ENCODE results near the gene JAGN1. TPM values are rescaled to one million over a fixed set of nuclear protein-coding genes. Genes with fewer than 3 reads are reported as not detected.

The JAGN1 gene
- total RNA-seq, 1 donor from 2014 or later: 30.9 TPM

DNA sequence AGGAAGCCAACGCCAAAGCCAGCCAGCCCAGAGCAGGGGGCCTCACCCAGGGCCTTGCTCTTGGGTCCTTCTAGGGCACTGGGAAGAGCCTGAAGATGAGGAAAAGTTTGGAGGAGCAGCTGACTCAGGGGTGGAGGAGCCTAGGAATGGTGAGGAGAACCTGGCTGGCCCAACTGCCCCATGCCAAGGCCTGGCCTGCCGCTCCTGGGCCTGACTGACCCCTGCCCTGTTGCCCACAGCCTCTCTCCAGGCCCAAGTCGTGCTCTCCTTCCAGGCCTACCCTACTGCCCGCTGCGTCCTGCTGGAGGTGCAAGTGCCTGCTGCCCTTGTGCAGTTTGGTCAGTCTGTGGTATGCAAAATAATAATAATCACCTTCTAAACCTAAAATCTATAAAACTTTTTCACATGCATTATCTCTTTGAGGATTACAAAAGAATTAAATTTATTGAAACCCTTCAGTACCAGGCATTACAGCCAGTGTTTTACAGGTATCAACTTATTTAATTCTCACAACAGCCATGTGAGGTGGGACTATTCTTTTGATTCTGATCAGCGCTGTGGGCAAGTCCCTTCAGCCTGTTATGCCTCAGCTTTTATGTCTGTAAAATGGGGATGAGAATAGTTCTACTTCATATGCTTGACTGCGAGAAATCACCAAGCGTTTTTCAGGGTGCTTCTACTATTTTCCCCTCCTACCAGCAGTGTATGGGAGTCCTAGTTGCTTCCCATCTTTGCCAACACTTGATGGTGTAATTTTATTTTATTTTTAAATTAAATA, 28.0 kb downstream of the JAGN1 start:
- Mint-ChIP-seq H3K27ac (no peak overlapping the region), H3K4me3 (no peak overlapping the region), H3K4me1 (peaks cover 17% of the 10 kb centered on the region), H3K9me3 (no peaks in the 10 kb centered on the region), H3K36me3 (ENCODE audit: low read depth) (no peaks in the 10 kb centered on the region), H3K27me3 (peaks cover 7% of the 10 kb centered on the region)
- no peak for ATAC-seq (ENCODE audit: low read depth)
- ChIA-PET CTCF (no interaction called here), POLR2A (interaction anchor here (1.0 kb wide), 1 partner anchor 15 kb away, joined by 3 read pairs; the partner anchor contains the start of gene CRELD1)
- TF ChIP-seq, protein P1, sequence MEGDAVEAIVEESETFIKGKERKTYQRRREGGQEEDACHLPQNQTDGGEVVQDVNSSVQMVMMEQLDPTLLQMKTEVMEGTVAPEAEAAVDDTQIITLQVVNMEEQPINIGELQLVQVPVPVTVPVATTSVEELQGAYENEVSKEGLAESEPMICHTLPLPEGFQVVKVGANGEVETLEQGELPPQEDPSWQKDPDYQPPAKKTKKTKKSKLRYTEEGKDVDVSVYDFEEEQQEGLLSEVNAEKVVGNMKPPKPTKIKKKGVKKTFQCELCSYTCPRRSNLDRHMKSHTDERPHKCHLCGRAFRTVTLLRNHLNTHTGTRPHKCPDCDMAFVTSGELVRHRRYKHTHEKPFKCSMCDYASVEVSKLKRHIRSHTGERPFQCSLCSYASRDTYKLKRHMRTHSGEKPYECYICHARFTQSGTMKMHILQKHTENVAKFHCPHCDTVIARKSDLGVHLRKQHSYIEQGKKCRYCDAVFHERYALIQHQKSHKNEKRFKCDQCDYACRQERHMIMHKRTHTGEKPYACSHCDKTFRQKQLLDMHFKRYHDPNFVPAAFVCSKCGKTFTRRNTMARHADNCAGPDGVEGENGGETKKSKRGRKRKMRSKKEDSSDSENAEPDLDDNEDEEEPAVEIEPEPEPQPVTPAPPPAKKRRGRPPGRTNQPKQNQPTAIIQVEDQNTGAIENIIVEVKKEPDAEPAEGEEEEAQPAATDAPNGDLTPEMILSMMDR (IDR thresholded peaks at IDR 0.05): no peak
- intact Hi-C loops (cut with micrococcal nuclease): no loop called here
- DNase-seq: no peak

- ATAC-seq (ENCODE audit: low read depth) (no peak), DNase-seq (no peak)
- peaks cover 6% of the 10 kb centered on the region for H3K27me3 Mint-ChIP-seq
- intact Hi-C loops (cut with micrococcal nuclease): no loop called here
- H3K27ac Mint-ChIP-seq: no peak overlapping the region
- ChIA-PET CTCF (no interaction called here), POLR2A (interaction anchor here (0.6 kb wide), 1 partner anchor 155 kb away, joined by 3 read pairs; no protein-coding TSS in a partner anchor)
- TF ChIP-seq, protein P1 (IDR thresholded peaks at IDR 0.05): no peak
- H3K36me3 Mint-ChIP-seq (ENCODE audit: low read depth): no peaks in the 10 kb centered on the region
- H3K9me3 Mint-ChIP-seq: no peaks in the 10 kb centered on the region
- H3K4me1 Mint-ChIP-seq: peaks cover 21% of the 10 kb centered on the region
- no peak overlapping the region for H3K4me3 Mint-ChIP-seq
These were observed 37.7 kb downstream of the JAGN1 start for GRCh38 chr3:9928158-9928557.

- peaks cover 35% of the 10 kb centered on the region for H3K4me1 Mint-ChIP-seq
- ChIA-PET POLR2A (interaction anchor here (3.4 to 4.0 kb wide), 2 partner anchors 15 to 41 kb away, joined by 13 to 92 read pairs; partner anchors contain the start of genes IL17RC and JAGN1), CTCF (interaction anchor here (0.5 to 1.4 kb wide), 3 partner anchors 21 to 218 kb away, joined by 3 to 4 read pairs (median 3); no protein-coding TSS in a partner anchor)
- H3K27me3 Mint-ChIP-seq: no peaks in the 10 kb centered on the region
- no peak overlapping the region for H3K27ac Mint-ChIP-seq
- H3K36me3 Mint-ChIP-seq (ENCODE audit: low read depth): peaks cover 10% of the 10 kb centered on the region
- peak overlapping the region; percentile 58 for H3K4me3 Mint-ChIP-seq
- intact Hi-C loops (cut with micrococcal nuclease): loop anchor here (5.0 kb wide), 4 partner anchors 89 to 429 kb away; partner anchors contain the start of genes MTMR14 and RPUSD3
- no peaks in the 10 kb centered on the region for H3K9me3 Mint-ChIP-seq
- DNase-seq (no peak), ATAC-seq (ENCODE audit: low read depth) (no peak)
- TF ChIP-seq, protein P1 (IDR thresholded peaks at IDR 0.05): no peak
These were observed 40.5 kb downstream of the JAGN1 start for GRCh38 chr3:9930804-9931418.

DNA sequence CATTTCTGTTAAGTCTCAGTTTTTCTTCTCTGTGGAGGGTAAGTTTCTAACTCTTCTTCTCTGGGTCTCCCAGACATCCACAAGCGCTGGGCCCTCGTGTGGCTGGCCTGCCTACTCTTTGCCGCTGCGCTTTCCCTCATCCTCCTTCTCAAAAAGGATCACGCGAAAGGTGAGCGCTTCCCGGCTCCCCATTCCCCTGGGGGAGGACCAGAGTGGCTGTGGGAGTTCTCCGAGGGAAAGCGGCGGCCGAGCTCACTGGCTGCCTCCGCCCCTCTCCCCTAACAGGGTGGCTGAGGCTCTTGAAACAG, 42.1 kb downstream of the JAGN1 start:
- Mint-ChIP-seq H3K9me3 (no peaks in the 10 kb centered on the region), H3K36me3 (ENCODE audit: low read depth) (peaks cover 21% of the 10 kb centered on the region), H3K4me1 (peaks cover 41% of the 10 kb centered on the region), H3K27me3 (no peaks in the 10 kb centered on the region), H3K4me3 (peak overlapping the region; percentile 98), H3K27ac (peak overlapping the region; percentile 98)
- CTCF ChIA-PET: interaction anchor here (0.7 to 2.8 kb wide), 15 partner anchors 12 to 590 kb away, joined by 3 to 29 read pairs (median 4); partner anchors contain the start of genes ARPC4, EMC3, JAGN1 and TADA3
- POLR2A ChIA-PET: interaction anchor here (0.6 to 4.6 kb wide), 38 partner anchors 9 to 569 kb away, joined by 3 to 92 read pairs (median 7); partner anchors contain the start of genes ARPC4, BRK1, BRPF1 and EMC3
- ATAC-seq (ENCODE audit: low read depth): no peak
- TF ChIP-seq, protein P1 (IDR thresholded peaks at IDR 0.05): no peak
- intact Hi-C loops (cut with micrococcal nuclease): loop anchor here (2.0 to 5.0 kb wide), 9 partner anchors 16 to 806 kb away; partner anchors contain the start of genes ARPC4, IL17RC, MTMR14 and RPUSD3
- DNase-seq: no peak

Data from activated B cell treated with CpG ODN at 0.5 μM for 24 hours (primary cell).